HG03575 (cell line): ENCODE results near the gene SNRK.

Experiments
- ATAC-seq: cut with Tn5 transposase; IDR thresholded peaks from one replicate; pipeline ENCODE4 v1.9.1; 2021; ENCODE audit not compliant: unreplicated experiment, insufficient number of reproducible peaks, low FRiP score; ENCODE audit errors: extremely low read depth

SNRK gene

GRCh38 chr3:43298761-43299160 lies 12.4 kb downstream of the SNRK start:
- no peak for ATAC-seq

GRCh38 chr3:43302116-43302880 lies 16.0 kb downstream of the SNRK start:
- ATAC-seq, result no peak

- ATAC-seq, result no peak
Observed at GRCh38 chr3:43304126-43304525, 17.8 kb downstream of the SNRK start.

- no peak for ATAC-seq
Observed at GRCh38 chr3:43307226-43307625, 20.9 kb downstream of the SNRK start.

- ATAC-seq, result no peak
Observed at GRCh38 chr3:43307649-43308048, 21.3 kb downstream of the SNRK start.

GRCh38 chr3:43309372-43310305 lies 23.3 kb downstream of the SNRK start:
- ATAC-seq, result no peak

- ATAC-seq, result no peak
Observed at GRCh38 chr3:43316783-43317460, 30.6 kb downstream of the SNRK start.

GRCh38 chr3:43317461-43318316 lies 31.3 kb downstream of the SNRK start:
- ATAC-seq, result no peak

- ATAC-seq, result no peak
Observed at GRCh38 chr3:43319376-43319775, 33.0 kb downstream of the SNRK start.

GRCh38 chr3:43319794-43320193 lies 33.5 kb downstream of the SNRK start:
- ATAC-seq, result no peak

- ATAC-seq, result no peak
Observed at GRCh38 chr3:43320288-43320687, 33.9 kb downstream of the SNRK start.

- no peak for ATAC-seq
Observed at GRCh38 chr3:43323541-43323940, 37.2 kb downstream of the SNRK start.

GRCh38 chr3:43326891-43327581 lies 40.7 kb downstream of the SNRK start:
- ATAC-seq, result no peak

GRCh38 chr3:43327582-43327979 lies 41.2 kb downstream of the SNRK start:
- no peak for ATAC-seq

- ATAC-seq, result no peak
Observed at GRCh38 chr3:43328653-43329052, 42.3 kb downstream of the SNRK start.

- no peak for ATAC-seq
Observed at GRCh38 chr3:43330981-43331380, 44.6 kb downstream of the SNRK start.

- no peak for ATAC-seq
Observed at GRCh38 chr3:43331381-43331780, 45.0 kb downstream of the SNRK start.

- ATAC-seq, result no peak
Observed at GRCh38 chr3:43334976-43335375, 48.6 kb downstream of the SNRK start.
